Measurements from ENCODE around the gene CKAP5.
"Not testable (repeated sequence)": the region's sequence is repeated elsewhere in the genome, so short reads cannot be mapped to it uniquely, and the experiment has no call there.

The CKAP5 gene

DNA sequence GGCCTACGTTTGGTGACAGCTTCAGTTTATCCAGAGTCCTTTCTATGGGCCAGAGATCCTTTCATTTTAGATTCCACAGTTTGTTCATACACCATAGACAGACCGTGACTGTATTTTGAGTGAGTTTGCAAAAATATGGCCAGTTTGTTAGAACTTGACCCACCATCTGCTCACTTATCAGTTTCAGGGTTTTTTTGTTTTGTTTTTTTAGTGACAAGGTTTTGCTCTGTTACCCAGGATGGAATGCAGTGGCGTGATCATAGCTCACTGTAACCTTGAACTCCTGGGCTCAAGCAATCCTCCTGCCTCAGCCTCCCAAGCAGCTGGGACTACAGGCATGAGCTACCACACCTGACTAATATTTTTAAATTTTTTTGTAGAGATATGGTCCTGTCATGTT lies 9.1 kb upstream of the CKAP5 start:
- no peak for DNase-seq

DNA sequence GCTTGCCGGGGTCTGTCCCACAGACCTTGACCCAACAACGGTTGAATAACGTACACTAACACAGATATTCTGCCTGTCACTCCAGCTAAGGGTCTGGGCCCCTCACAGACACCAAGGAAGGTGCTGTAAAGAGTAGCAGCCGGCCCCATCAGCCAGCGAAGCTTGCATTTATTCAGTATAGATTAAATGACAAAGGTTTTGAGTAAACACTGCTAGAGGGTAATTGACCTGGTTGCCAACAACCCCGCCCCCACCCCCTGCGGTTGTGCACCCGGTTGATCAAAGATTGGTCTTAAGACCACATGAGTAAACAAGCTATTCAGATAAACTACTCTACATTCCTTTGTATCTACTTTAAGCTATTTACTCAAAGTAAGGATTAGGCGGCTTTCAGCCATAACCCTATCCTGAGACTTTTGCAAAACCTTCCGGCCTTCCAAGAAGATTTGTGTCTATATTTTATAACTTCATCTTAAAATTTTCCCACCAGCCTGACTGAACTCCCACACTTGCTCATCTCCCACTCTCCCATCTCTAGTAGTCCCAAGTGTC lies 4.8 kb upstream of the CKAP5 start:
- DNase-seq: no peak

DNA sequence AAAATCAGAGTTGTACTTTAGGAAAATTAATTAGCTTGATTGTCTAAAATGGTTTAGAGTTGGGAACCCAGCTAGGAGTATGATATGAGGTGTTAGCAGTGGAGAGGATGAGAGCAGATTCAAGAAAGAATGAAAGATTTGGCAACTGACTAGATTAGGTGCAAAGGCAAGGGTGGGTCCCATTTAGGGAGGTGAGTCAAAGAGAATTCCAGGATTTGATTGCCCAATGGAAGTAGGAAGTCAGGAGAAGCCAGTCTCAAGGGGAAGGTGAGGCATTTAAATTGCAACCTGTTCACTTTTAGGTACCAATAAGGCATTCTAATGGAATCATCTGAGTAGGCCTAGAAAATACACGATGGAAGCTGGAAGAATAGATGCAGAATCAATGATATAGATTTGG lies 3.6 kb upstream of the CKAP5 start:
- DNase-seq: no peak

DNA sequence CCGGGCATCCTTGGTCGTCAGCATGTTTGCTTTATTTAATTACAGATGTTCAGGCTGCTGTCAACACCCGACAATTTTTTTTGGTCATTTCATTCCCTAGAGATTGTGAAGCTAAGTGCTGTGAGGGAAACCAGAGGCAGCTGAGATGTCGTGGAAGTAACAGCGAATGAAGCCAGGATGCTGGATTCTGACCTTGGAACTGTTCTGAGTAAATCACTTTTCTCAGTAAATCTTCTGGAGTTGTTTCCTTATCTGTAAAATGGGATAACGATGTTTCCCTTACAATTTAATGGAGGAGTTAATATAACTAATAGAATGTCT lies 390 bp upstream of the CKAP5 start:
- no peak for DNase-seq

DNA sequence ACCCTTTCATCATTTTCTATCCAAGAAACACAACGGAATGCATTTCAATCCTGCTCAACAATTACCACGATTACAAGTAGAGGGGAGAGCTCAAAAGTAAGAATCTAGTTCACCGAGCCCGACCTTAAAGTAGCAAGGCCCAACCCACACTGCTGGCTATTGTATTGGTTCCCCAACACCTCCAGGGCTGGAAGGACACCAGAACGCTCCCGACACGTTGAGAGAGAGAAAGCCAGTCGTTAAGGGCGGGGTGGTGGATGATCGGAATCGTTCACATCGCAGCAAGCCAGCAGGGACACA lies 690 bp downstream of the CKAP5 start:
- peak in 1 of 4 experiments; percentile 20 for DNase-seq

DNA sequence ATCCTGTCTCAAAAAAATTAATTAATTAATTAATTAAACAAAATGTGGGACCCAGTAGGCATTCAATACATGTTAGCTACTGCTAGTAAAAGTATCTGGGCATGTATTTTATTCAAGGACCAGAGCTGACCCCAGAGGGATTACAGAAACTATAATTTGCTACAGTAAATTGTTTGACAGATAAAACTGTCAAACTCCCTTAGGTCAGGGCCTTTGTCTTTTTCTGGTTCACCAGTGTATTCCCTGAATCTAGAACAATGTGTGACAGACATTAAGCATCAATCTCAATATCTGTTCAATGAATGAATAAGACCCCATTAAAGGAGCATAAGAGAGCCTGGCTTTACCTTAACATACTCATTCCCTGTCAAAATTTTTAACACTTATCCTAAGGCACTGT lies 6.0 kb downstream of the CKAP5 start:
- no peak for DNase-seq

DNA sequence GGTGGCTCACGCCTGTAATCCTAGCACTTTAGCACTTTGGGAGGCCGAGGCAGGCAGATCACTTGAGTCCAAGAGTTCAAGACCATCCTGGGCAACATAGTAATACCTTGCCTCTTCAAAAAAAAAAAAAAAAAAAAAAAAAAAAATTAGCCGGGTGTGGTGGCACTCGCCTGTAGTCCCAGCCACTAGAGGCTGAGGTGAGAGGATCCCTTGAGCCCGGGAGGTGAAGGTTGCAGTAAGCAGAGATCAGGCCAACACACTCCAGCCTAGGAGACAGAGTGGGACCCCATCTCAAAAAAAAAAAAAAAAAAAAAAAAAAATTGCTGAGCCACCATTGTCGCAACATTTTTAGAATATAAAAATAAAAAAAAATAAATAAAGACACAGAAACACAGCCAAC lies 7.6 kb downstream of the CKAP5 start:
- no peak for DNase-seq

DNA sequence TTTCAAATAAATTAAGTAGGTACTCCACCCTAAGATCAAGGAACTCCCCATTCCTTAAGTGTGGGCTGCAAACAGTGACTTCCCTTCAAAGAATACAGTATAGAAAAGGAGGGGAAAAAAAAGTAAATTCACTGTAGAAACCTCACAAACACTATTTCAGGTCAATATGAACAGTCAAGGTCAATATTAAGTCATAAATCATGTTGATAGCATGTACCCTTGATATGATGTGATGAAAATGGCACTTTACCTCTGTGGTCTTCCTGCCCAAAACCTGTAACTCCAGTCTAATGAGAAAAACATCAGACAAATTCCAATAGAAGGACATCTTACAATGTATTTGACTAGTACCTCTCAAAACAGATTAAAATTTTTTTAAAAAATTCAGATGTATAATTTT lies 8.2 kb downstream of the CKAP5 start:
- DNase-seq: no peak

DNA sequence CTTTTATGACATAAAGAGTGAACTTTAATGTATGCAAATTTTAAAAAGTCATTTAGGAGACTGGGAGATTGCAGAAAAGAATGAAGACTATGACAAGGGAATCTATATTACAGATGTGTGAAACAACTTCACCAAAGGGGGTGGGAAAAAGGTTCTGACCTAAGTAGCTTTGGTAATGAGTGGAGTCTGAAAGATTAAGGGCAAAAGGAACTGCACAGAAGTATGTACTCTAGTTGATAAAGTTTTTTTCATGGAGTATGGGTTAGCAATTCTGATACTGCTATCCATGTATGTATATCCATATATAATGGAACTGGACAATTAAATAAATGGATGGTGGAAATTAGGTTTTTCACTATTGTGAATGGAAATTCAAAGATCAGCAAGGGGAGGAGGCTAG lies 9.2 kb downstream of the CKAP5 start:
- no peak for DNase-seq

DNA sequence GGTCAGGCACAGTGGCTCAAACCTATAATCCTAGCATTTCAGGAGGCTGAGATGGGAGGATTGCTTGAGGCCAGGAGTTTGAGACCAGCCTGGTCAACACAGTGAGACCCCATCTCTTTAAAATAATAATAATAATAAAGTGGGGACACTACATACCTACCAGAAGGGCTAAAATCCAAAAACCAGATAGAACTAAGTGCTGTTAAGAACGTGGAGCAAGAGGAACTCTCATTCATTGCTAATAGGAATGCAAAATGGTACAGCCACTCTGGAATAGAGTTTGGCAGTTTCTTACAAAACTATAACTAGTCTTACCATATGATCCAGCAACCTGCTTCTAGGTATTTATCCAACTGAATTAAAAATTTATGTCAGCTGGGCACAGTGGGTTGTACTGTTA lies 9.6 kb downstream of the CKAP5 start:
- no peak for DNase-seq

DNA sequence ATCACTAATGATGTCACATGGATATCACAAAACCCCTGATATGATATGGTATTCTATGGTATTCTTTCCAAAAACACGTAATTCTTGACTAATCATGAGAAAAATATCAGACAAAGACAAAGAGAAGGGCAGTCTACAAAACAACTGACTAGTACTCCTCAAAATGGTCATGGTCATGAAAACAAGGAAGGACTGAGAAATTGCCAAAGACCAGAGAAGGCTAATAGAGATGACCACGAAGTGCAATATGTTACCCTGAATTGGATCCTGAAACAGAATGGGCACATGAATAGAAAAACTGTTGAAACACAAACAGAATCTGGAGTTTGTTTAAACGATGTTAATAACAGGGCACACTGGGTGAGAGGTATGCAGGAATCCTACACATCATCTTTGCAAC lies 10.2 kb downstream of the CKAP5 start:
- peak in 2 of 4 experiments; percentile 39 to 45 for DNase-seq

DNA sequence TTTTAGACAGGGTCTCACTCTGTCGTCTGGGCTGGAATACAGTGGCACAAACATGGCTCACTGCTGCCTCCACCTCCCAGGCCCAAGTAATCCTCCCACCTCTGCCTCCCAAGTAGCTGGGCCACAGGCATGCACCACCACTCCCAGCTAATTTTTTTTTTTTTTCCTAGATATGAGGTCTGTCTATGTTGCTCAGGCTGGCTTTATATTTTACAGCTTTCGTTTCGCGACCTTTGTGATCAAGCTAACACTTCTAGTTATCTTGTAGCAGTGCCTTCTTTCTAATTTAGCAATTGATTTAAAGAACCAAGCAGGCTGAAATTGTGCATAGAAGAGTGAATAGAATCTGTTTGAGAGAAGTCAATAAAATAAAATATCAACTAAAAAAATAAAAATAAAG lies 11.3 kb downstream of the CKAP5 start:
- no peak for DNase-seq

DNA sequence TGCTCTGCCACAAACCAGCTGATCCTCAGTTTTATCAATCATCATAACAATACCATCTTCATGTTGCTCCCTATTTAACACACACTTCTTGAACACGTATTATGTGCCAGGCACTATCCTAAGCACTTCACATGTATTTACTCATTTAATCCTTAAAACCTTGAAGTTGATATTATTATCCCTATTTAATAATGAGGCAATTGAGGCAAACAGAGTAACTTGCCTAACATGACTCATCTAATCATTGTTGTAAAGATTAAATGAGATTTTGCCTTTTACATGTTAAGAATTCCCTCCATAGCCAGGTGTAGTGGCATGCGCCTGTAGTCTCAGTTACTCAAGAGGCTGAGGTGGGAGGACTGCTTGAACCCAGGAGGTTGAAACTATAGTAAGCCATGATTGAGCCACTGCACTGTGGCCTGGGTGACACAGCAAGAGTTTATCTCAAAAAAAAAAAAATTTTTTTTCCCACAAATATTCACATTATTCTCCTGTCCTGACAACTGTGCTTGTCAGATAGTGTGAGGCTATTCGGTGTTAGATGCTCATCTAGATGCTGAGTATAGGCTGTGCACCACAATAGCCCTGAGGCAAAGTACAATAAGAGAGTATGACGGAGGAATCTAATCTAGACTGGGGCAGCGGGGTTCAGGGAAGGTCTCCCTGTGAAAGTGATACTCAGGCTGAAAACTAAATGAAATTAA lies 13.4 kb downstream of the CKAP5 start:
- no peak for DNase-seq

DNA sequence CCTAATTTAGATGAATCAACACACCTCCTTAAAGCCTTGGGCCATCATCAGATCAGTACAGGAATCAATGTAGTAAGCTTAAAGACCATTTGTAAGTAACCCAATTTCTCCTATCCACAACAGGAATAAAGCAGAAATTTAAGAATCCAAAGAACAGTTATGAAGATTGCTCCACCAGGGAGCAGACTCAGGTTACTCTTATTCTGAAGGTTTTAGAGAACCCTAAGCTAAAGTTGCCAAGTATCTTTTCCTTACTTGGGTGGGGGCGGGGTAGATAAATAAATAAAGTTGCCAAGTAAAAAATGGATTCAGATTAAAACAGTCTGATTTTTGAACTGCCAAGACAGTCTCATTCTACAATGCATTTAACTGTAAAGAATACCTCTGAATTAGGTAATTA lies 18.1 kb downstream of the CKAP5 start:
- no peak for DNase-seq

DNA sequence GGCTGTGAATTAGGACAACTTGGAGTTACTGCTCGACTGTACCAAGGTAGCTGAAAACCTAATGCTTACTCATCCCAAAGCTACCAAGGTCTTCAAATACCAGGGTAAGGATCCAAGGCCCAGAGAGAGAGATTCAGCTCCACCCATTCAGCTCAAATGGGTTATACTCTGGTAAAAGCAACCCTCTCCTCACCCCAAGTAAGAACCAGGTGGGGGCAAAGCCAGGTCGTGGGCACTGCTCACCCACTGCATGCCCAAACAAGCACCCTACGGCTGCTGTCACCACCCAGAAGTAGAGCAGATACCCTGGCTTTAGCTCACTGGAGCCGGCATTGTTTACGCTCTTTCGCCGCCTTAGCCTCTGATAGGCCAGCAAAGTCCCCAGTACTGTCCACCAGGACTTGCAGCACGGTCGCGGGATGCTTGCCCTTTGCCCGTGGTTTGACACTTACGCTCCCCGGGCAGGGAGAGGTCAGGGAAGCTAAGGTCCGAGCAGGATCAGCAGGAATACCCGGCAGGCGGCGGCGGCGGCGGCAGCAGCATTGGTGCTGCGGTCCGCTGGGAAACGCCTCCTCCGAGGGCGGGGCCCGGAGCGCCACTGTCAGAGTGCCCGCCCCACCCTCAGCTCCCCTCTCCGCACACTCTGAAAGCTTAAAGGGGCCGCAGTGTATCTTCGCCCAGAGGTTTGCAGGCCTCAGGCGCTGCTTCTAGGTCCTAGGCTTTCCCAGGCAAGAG lies 19.6 kb downstream of the CKAP5 start:
- DNase-seq: peak; percentile 73 to 90 (median 78)

DNA sequence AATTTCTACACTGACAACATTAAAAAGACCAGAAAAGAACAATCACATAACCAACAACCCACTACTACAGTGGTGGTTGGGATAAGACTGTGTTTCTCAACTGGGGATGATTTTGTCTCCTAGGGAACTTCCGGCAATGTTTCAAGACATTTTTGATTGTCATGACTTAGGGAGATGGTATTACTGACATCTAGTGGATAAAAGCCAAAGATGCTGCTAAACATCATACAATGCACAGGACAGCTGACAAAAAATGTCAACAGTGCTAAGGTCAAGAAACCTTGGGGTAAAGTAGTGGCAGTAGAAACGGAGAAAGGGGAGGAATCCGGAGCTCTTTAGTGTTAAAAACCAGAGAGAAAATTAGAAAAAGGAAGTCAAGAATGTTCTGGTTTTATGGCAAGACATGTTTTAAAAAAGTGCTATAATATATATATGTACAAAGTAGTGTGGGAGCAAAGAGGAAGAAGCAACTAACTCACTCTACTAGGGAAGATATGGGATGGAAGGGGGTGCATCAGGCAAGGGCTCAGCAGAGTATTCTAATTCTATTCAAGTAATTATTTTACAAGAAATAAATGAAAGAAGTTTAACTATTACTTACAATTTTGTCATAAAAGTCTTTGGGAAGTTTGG lies 37.2 kb downstream of the CKAP5 start:
- peak; percentile 7 to 57 (median 38) for DNase-seq

DNA sequence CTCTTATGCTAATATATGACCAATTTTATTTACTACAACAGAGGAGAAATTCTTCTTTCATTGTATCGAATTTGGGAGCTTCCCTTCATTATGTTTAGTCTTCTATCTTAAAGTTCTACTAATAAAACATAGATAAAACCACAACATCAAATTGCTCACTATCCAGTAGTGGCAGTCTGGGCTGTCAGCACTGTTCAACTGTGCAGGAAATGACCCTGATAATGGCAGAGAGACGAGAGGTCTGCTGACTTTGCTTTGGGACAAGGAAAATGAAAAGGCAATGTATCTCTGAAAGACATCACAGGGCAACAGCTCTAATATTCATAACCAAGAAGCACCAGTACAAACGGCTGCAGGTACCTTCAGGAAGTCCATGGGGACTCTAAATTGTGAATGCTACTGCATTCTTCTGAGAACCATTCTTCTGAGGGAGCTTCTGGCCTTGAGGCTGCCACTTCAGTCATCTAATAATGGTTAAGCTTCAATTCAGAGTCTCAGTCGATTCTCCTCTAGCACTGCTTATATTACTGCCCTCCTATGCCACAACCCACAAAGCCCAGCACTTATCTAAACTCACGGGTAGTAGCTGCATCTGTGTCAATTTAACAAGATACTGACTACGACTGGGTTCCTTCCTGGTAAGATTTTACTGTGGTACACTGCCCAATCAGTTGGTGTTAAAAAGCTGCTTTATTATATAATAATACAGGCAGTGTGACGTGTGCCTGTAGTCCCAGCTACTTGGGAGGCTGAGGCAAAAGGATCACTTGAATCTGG lies 44.2 kb downstream of the CKAP5 start:
- no peak for DNase-seq

DNA sequence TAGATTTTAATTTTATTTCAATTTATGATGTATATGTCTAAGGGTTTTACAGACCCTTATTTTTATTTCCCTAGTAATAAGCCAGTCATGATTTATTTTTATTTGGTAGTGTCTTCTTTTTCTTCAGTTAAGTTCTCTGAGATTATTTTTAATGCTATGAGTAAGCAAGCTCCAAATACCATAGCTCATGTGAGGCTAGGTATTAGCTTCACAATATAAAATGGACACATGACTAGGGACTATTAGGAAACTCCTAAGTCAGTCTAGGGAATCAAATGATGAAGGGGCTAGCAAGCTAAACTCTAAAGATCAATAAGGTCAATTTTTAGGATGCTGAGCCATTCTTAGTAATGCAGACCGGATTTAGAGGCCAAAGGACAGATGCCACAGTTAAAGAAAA lies 45.9 kb downstream of the CKAP5 start:
- peak in 2 of 4 experiments; percentile 3 to 4 for DNase-seq

DNA sequence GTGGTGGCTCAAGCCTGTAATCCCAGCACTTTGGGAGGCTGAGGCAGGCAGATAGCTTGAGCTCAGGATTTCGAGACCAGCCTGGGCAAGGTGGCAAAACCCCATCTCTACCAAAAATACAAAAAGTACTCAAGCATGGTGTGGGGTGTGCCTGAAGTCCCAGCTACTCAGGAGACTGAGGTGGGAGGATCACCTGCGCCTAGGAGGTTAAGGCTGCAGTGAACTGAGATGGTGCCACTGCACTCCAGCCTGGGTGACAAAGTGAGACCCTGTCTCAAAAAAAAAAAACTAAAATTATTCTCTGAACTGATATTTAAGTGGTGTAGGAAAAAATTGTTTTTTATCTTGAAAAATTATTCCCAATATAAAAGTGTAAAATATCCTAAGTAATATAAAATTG lies 46.4 kb downstream of the CKAP5 start:
- DNase-seq: not testable (repeated sequence)

DNA sequence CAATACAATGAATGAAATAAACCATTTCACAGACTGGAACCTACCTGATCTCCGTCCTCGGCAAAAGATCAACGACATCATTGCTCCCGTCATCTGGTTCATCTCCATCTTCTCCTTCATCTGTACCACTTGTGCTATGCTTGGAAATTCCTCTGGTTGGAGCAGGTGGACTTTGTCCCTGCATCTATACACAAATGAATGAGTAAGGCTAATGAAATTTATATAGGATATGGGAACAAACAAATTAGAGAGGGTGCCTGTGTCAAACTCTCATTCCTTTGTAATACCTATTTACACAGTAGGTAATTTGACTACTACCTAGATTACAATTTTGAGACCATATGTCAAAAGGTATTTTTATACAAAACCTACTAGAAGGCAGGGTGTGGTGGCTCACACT lies 67.7 kb downstream of the CKAP5 start:
- DNase-seq: no peak

DNA sequence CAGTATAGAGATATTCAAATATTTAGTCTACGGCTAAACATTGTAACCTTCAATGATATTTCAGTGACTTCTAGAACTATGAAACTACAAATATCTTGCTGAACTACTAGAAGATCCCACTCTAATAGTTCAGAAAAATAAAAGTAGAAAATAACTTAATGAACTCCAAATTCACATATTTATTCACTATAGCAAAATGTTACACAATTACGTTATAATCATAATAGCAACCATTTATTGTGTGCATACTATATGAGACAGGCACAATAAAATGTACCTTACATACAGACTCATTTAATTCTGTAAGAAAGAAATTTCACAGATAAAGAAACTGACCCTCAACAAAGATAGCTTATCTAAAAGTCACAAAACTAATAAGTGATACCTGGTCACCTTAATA lies 69.2 kb downstream of the CKAP5 start:
- no peak for DNase-seq

DNA sequence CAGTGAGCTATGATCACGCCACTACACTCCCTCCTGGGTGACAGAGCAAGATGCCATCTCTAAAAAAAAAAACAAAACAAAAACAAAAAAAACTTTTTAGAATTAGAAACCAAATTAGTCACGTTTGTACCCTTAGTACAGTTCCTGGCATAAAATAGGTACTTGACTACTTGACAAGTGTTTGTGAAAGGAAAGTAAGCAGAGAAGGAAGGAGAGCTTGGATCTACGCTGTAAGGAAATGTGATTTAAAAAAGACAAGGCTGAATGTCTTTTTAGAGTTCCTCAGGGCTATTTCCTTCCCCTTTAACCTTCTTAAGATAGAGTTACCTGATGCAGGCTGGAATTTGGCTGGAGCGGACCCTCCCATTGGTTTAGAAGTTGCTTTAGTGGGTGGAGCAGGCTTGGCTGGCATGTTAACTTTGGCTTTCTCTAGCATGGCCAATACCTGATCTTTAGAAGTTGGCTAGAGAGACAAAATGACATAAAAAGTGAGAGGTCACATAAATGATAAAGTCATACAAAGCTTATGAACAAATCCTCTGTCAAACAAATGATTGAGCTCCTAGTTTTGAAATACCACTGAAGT lies 76.4 kb downstream of the CKAP5 start:
- DNase-seq: no peak

DNA sequence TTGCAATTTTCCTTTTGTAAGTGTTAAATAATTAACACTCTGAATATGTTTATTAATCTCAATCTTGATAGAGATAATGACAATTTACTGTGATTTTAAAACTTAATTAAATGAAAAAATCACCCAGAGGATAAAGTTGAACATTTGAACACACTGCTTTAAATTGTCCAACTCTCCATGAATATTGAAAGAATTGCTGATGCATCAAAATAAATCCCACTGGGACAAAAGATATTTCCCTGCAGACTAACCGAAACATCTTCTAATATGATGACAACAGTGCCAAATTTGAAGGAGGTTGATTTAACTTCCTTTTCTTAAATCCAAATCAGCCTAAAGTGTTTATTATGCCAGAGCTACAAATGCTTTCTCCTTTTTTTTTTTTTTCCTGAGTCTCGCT lies 79.4 kb downstream of the CKAP5 start:
- no peak for DNase-seq
